Neural cell (in vitro differentiated cells): Measurements from ENCODE around the gene RSPO4.

Source experiments
- EP300 ChIP-seq: fragments of 450-650 bp; conservative IDR thresholded peaks from 2 replicates; pipeline ENCODE4 v1.6.1; 2014; ENCODE audit warnings: antibody characterized with exemption, mild to moderate bottlenecking, moderate library complexity; ENCODE audit not compliant: poor library complexity, severe bottlenecking
- EZH2 ChIP-seq: fragments of 200-600, 300-800 bp; shearing (Covaris generic), sonication (generic); IDR thresholded peaks from 2 replicates; pipeline ENCODE4 v1.6.1; 2014; ENCODE audit warnings: antibody characterized with exemption, low read length, borderline replicate concordance, mild to moderate bottlenecking; ENCODE audit not compliant: insufficient read depth, poor library complexity, severe bottlenecking
- TF ChIP-seq, protein P1 (sequence below): fragments of 450-650 bp; IDR thresholded peaks from 2 replicates; pipeline ENCODE4 v1.5.1; 2014; ENCODE audit warnings: antibody characterized with exemption, mild to moderate bottlenecking, moderate library complexity; ENCODE audit not compliant: poor library complexity, severe bottlenecking
- TF ChIP-seq, protein P2 (sequence below): IDR thresholded peaks from 2 replicates; pipeline ENCODE4 v1.6.1; 2012; ENCODE audit warnings: borderline replicate concordance

DNA sequence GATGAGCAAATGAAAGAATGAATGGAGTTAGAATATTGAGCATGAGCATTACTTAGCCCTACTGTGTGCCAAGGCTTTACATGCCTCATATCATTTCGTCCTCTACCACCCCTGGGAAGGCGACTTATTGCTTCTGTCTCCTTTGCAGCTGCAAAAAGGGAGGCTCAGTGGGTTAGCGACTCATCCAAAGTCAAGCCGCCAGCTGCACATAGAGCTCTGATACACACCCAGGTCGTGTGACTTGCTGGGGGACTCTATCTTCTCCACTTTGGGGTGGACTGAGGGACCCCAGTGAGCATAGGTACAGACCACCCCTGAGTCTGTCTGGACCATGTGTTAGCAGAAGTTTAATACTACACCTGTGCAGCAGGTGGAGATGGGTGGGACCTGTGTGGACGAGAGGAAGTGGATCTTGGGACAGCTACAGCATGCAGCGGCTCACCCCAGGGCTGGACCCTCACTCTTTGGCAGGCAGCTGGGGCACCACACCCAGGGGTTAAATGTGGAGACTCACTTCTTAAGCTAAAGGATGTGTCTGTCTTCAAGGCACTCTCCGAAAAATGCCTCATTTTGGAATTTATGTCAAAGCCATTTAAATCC, 49.8 kb downstream of the RSPO4 start:
- TF ChIP-seq EZH2, result no peak
- TF ChIP-seq, protein P1, sequence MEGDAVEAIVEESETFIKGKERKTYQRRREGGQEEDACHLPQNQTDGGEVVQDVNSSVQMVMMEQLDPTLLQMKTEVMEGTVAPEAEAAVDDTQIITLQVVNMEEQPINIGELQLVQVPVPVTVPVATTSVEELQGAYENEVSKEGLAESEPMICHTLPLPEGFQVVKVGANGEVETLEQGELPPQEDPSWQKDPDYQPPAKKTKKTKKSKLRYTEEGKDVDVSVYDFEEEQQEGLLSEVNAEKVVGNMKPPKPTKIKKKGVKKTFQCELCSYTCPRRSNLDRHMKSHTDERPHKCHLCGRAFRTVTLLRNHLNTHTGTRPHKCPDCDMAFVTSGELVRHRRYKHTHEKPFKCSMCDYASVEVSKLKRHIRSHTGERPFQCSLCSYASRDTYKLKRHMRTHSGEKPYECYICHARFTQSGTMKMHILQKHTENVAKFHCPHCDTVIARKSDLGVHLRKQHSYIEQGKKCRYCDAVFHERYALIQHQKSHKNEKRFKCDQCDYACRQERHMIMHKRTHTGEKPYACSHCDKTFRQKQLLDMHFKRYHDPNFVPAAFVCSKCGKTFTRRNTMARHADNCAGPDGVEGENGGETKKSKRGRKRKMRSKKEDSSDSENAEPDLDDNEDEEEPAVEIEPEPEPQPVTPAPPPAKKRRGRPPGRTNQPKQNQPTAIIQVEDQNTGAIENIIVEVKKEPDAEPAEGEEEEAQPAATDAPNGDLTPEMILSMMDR, result no peak
- TF ChIP-seq EP300, result no peak
- TF ChIP-seq, protein P2, sequence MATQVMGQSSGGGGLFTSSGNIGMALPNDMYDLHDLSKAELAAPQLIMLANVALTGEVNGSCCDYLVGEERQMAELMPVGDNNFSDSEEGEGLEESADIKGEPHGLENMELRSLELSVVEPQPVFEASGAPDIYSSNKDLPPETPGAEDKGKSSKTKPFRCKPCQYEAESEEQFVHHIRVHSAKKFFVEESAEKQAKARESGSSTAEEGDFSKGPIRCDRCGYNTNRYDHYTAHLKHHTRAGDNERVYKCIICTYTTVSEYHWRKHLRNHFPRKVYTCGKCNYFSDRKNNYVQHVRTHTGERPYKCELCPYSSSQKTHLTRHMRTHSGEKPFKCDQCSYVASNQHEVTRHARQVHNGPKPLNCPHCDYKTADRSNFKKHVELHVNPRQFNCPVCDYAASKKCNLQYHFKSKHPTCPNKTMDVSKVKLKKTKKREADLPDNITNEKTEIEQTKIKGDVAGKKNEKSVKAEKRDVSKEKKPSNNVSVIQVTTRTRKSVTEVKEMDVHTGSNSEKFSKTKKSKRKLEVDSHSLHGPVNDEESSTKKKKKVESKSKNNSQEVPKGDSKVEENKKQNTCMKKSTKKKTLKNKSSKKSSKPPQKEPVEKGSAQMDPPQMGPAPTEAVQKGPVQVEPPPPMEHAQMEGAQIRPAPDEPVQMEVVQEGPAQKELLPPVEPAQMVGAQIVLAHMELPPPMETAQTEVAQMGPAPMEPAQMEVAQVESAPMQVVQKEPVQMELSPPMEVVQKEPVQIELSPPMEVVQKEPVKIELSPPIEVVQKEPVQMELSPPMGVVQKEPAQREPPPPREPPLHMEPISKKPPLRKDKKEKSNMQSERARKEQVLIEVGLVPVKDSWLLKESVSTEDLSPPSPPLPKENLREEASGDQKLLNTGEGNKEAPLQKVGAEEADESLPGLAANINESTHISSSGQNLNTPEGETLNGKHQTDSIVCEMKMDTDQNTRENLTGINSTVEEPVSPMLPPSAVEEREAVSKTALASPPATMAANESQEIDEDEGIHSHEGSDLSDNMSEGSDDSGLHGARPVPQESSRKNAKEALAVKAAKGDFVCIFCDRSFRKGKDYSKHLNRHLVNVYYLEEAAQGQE, result no peak
